HCT116 (cell line): ENCODE results near the gene UBAC2. TPM values are rescaled to one million over a fixed set of nuclear protein-coding genes. Genes with fewer than 3 reads are reported as not detected.

Experiments
- ATAC-seq: fragments of 200-7000 bp; cut with Tn5 transposase; 2 replicates; pipeline ENCODE4 v1.9.1; 2020; ENCODE audit warnings: mild to moderate bottlenecking, moderate library complexity
- BruUV-seq: library from RNA; stranded (reverse); fragments of 400-500 nt; replicated peaks from 2 replicates; lab custom pipeline; 2021; lab: Mats Ljungman, UMichigan
- CTCF ChIA-PET: fragments of 300-600 bp; sonication (Branson Sonifier 250); formaldehyde crosslinking; loops from one replicate; lab custom pipeline; 2021; ENCODE audit warnings: antibody characterized with exemption; lab: Charles Lee
- POLR2A ChIA-PET: fragments of 300-600, 350-600 bp; sonication (Branson Sonifier 250); formaldehyde crosslinking; loops from one replicate; lab custom pipeline; 2021; ENCODE audit warnings: antibody characterized with exemption; lab: Charles Lee
- RAD21 ChIA-PET, 2 experiments: fragments of 300-600 bp; sonication (Branson Sonifier 250); formaldehyde crosslinking; loops; one replicate each; lab custom pipeline; 2023; ENCODE audit warnings: low total read pairs in 2 of 2; ENCODE audit not compliant: uncharacterized antibody in 2 of 2, unreplicated experiment in 2 of 2, low non-redundant PET in 1 of 2; lab: Charles Lee
- DNase-seq: peaks from one replicate; pipeline ENCODE4 v3.0.0-alpha.2; 2010; ENCODE audit warnings: low read depth, low spot score
- H2AFZ ChIP-seq: fragments of 200-600 bp; shearing (Covaris generic), sonication (generic); 2 replicates; pipeline ENCODE4 v1.6.1; 2017; ENCODE audit warnings: low read depth, mixed run types, mixed read lengths, antibody characterized with exemption, low read length; ENCODE audit not compliant: poor library complexity, severe bottlenecking
- H3K27ac ChIP-seq: 2 replicates; pipeline ENCODE4 v1.5.1; 2012; ENCODE audit warnings: low read depth, low read length
- H3K27me3 ChIP-seq: fragments of 200-600 bp; sonication (generic); 2 replicates; pipeline ENCODE4 v1.6.1; 2016; ENCODE audit warnings: mixed run types, low read length, mixed read lengths; ENCODE audit not compliant: insufficient read depth
- H3K36me3 ChIP-seq, 2 experiments: fragments of 200-500 bp in 1 of 2; fragments of 200-600 bp in 1 of 2; sonication (Bioruptor generic) in 1 of 2; sonication (generic) in 1 of 2; 2 replicates each; pipeline versions ENCODE4 v1.5.1 to v1.6.1; 2014 to 2016; ENCODE audit warnings: low read length in 2 of 2, inconsistent platforms in 1 of 2, mixed read lengths in 1 of 2, mixed run types in 1 of 2; ENCODE audit not compliant: insufficient read depth in 2 of 2, control insufficient read depth in 1 of 2
- H3K4me1 ChIP-seq, 2 experiments: fragments of 200-600 bp in 1 of 2; sonication (generic) in 1 of 2; 2 replicates each; pipeline versions ENCODE4 v1.5.1 to v1.6.1; 2012 to 2017; ENCODE audit warnings: low read length in 2 of 2, inconsistent platforms in 1 of 2, mild to moderate bottlenecking in 1 of 2, mixed read lengths in 1 of 2, mixed run types in 1 of 2, moderate library complexity in 1 of 2; ENCODE audit not compliant: insufficient read depth in 2 of 2, control insufficient read depth in 1 of 2
- H3K4me2 ChIP-seq: fragments of 200-600 bp; sonication (generic); 2 replicates; pipeline ENCODE4 v1.6.1; 2017; ENCODE audit warnings: mixed run types, low read length, mixed read lengths
- H3K4me3 ChIP-seq, 2 experiments: fragments of 200-600 bp in 1 of 2; sonication (generic) in 1 of 2; replicated peaks in 1 of 2; 2 replicates each; pipeline ENCODE4 v1.5.1; 2011 to 2016; ENCODE audit warnings: low read length in 2 of 2, control low read depth in 1 of 2, low read depth in 1 of 2, mild to moderate bottlenecking in 1 of 2, mixed read lengths in 1 of 2, mixed run types in 1 of 2
- H3K79me2 ChIP-seq: fragments of 200-600 bp; sonication (generic); 2 replicates; pipeline ENCODE4 v1.6.1; 2017; ENCODE audit warnings: mild to moderate bottlenecking, mixed run types, low read length, moderate library complexity, mixed read lengths; ENCODE audit not compliant: insufficient read depth
- H3K9ac ChIP-seq: fragments of 200-600 bp; sonication (generic); 2 replicates; pipeline ENCODE4 v1.6.1; 2016; ENCODE audit warnings: low read length, mixed read lengths
- H3K9me2 ChIP-seq: fragments of 200-600 bp; sonication (generic), shearing (Covaris generic); 2 replicates; pipeline ENCODE4 v1.6.1; 2017; ENCODE audit warnings: mixed run types, mild to moderate bottlenecking, moderate library complexity; ENCODE audit not compliant: insufficient read depth
- H3K9me3 ChIP-seq, 2 experiments: fragments of 200-500 bp in 1 of 2; fragments of 200-600 bp in 1 of 2; sonication (Bioruptor generic) in 1 of 2; sonication (generic) in 1 of 2; 2 replicates each; pipeline ENCODE4 v1.6.1; 2014 to 2017; ENCODE audit warnings: low read length in 2 of 2, mixed read lengths in 2 of 2, inconsistent platforms in 1 of 2, low read depth in 1 of 2, mild to moderate bottlenecking in 1 of 2, mixed run types in 1 of 2, moderate library complexity in 1 of 2; ENCODE audit not compliant: control insufficient read depth in 1 of 2, insufficient read depth in 1 of 2
- H4K20me1 ChIP-seq: fragments of 200-600 bp; sonication (generic), shearing (Covaris generic); 2 replicates; pipeline ENCODE4 v1.6.1; 2017; ENCODE audit warnings: mixed run types, mild to moderate bottlenecking, moderate library complexity; ENCODE audit not compliant: insufficient read depth
- ATF3 ChIP-seq: IDR thresholded peaks from 2 replicates; pipeline ENCODE4 v1.6.1; 2012
- CBX3 ChIP-seq: IDR thresholded peaks from 2 replicates; pipeline ENCODE4 v1.6.1; 2012; ENCODE audit warnings: low read depth
- CEBPB ChIP-seq: IDR thresholded peaks from 2 replicates; pipeline ENCODE4 v1.6.1; 2012; ENCODE audit warnings: low read depth
- ELF1 ChIP-seq: IDR thresholded peaks from 2 replicates; pipeline ENCODE4 v1.6.1; 2012; ENCODE audit warnings: low read depth, borderline replicate concordance
- EZH2 ChIP-seq: fragments of 200-600 bp; sonication (generic); IDR thresholded peaks from 2 replicates; pipeline ENCODE4 v1.6.1; 2017; ENCODE audit warnings: antibody characterized with exemption, mixed run types
- JUND ChIP-seq: IDR thresholded peaks from 2 replicates; pipeline ENCODE4 v1.6.1; 2012
- MAX ChIP-seq: IDR thresholded peaks from 2 replicates; pipeline ENCODE4 v1.6.1; 2012
- POLR2A ChIP-seq: IDR thresholded peaks from 2 replicates; pipeline ENCODE4 v1.7.0; 2011; ENCODE audit warnings: borderline replicate concordance; ENCODE audit not compliant: insufficient read depth, insufficient read length; ENCODE audit errors: extremely low read depth
- POLR2AphosphoS5 ChIP-seq: IDR thresholded peaks from 2 replicates; pipeline ENCODE4 v1.6.1; 2011; ENCODE audit warnings: mild to moderate bottlenecking, low read depth, low read length, moderate library complexity
- SP1 ChIP-seq: IDR thresholded peaks from 2 replicates; pipeline ENCODE4 v1.6.1; 2012; ENCODE audit warnings: low read depth
- SRF ChIP-seq: IDR thresholded peaks from 2 replicates; pipeline ENCODE4 v1.6.1; 2012; ENCODE audit warnings: low read depth
- TCF7L2 ChIP-seq: IDR thresholded peaks from 2 replicates; pipeline ENCODE4 v1.7.0; 2011; ENCODE audit warnings: borderline replicate concordance, inconsistent platforms; ENCODE audit not compliant: insufficient read depth, insufficient read length; ENCODE audit errors: extremely low read depth
- ZFX ChIP-seq: fragments of 450-650 bp; IDR thresholded peaks from 2 replicates; pipeline ENCODE4 v1.6.1; 2017
- ZNF274 ChIP-seq: fragments of 200-500 bp; sonication (Bioruptor generic); IDR thresholded peaks from 2 replicates; pipeline ENCODE4 v1.6.1; 2014; ENCODE audit warnings: mild to moderate bottlenecking, low read depth, low read length, inconsistent platforms
- intact Hi-C: fragments of 100-400 bp; cut with micrococcal nuclease; formaldehyde crosslinking; loops from 2 replicates; pipeline ENCODE4 v1.10.0; 2022
- total RNA-seq: library from RNA; stranded (reverse); gene quantifications from one replicate; pipeline ENCODE4 v1.2.1, GENCODE V29; 2021; ENCODE audit not compliant: unreplicated experiment

Gene UBAC2
- total RNA-seq, 1 experiment from 2014 or later = 67.4 TPM

- H3K79me2 ChIP-seq = no peaks in the 10 kb centered on the region
- H3K27me3 ChIP-seq = no peaks in the 10 kb centered on the region
- H3K4me1 ChIP-seq = peaks cover 0 to 13% of the 10 kb centered on the region in 2 experiments; a peak in 2 of 4 replicates
- ChIA-PET CTCF (no interaction called here), POLR2A (no interaction called here), RAD21 (no interaction called here)
- intact Hi-C loops = no loop called here
- H3K9ac ChIP-seq = no peak overlapping the region
- no peak overlapping the region for H3K27ac ChIP-seq
- no peak for TF ChIP-seq CEBPB
- TF ChIP-seq ZFX = no peak
- no peak for TF ChIP-seq JUND
- no peak for TF ChIP-seq CBX3
- no peak for TF ChIP-seq POLR2AphosphoS5
- TF ChIP-seq POLR2A = no peak
- no peak for TF ChIP-seq EZH2
- TF ChIP-seq SP1 = no peak
- TF ChIP-seq TCF7L2 = no peak
- no peak for TF ChIP-seq ZNF274
- TF ChIP-seq MAX = no peak
- TF ChIP-seq SRF = no peak
- TF ChIP-seq ELF1 = no peak
- TF ChIP-seq ATF3 = no peak
- no peaks in the 10 kb centered on the region for H3K9me3 ChIP-seq
- no peak overlapping the region for H2AFZ ChIP-seq
- no peaks in the 10 kb centered on the region for H3K9me2 ChIP-seq
- no TSS peak for BruUV-seq
- DNase-seq (no peak), ATAC-seq (peak; percentile 41)
- H3K4me3 ChIP-seq = no peak overlapping the region
- peaks cover 5 to 8% of the 10 kb centered on the region in 2 experiments; a peak in 1 of 4 replicates for H3K36me3 ChIP-seq
- H3K4me2 ChIP-seq = peak overlapping the region; percentile 44; the same call in 1 of the 2 replicates
- no peaks in the 10 kb centered on the region for H4K20me1 ChIP-seq
Observed at GRCh38 chr13:99382428-99383133, 181.9 kb downstream of the UBAC2 start.
